Common myeloid progenitor, CD34-positive (primary cell): ENCODE results near the gene GCG.

Source experiments
- CTCF ChIA-PET: fragments of 350-600 bp; sonication (Branson Sonifier 250); formaldehyde crosslinking; loops from one replicate; lab custom pipeline; 2021; ENCODE audit warnings: antibody characterized with exemption; lab: Charles Lee
- POLR2A ChIA-PET: fragments of 350-600 bp; sonication (Branson Sonifier 250); formaldehyde crosslinking; loops from one replicate; lab custom pipeline; 2021; ENCODE audit warnings: antibody characterized with exemption; lab: Charles Lee
- DNase-seq, 3 donors: peaks; one replicate each; pipeline versions ENCODE4 v3.0.0 to v3.0.0-alpha.2; 2013
- H3K27ac ChIP-seq, 2 experiments: 1 replicate in 1 of 2; 2 replicates in 1 of 2; pipeline ENCODE4 v1.7.0; 2013; ENCODE audit warnings: inconsistent platforms in 2 of 2, low read length in 2 of 2, mild to moderate bottlenecking in 2 of 2, low read depth in 1 of 2, moderate library complexity in 1 of 2; ENCODE audit not compliant: severe bottlenecking in 2 of 2, insufficient read depth in 1 of 2, poor library complexity in 1 of 2
- H3K27me3 ChIP-seq, 5 experiments: replicated peaks in 2 of 5; 1 replicate in 3 of 5; 2 replicates in 2 of 5; pipeline versions ENCODE4 v1.6.1 to v1.7.0; 2013; ENCODE audit warnings: low read length in 4 of 5, mild to moderate bottlenecking in 2 of 5, moderate library complexity in 2 of 5, inconsistent platforms in 1 of 5; ENCODE audit not compliant: insufficient read depth in 5 of 5, control insufficient read depth in 4 of 5
- H3K36me3 ChIP-seq, 4 experiments: 1 replicate in 2 of 4; 2 replicates in 2 of 4; pipeline versions ENCODE4 v1.6.1 to v1.7.0; 2013; ENCODE audit warnings: low read length in 3 of 4, control low read depth in 1 of 4, mild to moderate bottlenecking in 1 of 4; ENCODE audit not compliant: control insufficient read depth in 4 of 4, insufficient read depth in 4 of 4
- H3K4me1 ChIP-seq, 4 experiments: 1 replicate in 3 of 4; 2 replicates in 1 of 4; pipeline versions ENCODE4 v1.6.1 to v1.7.1; 2013; ENCODE audit warnings: low read length in 3 of 4, mild to moderate bottlenecking in 3 of 4, control low read depth in 1 of 4, inconsistent platforms in 1 of 4, moderate library complexity in 1 of 4; ENCODE audit not compliant: control insufficient read depth in 4 of 4, insufficient read depth in 4 of 4; ENCODE audit errors: control extremely low read depth in 1 of 4
- H3K4me3 ChIP-seq, 7 experiments: 1 replicate in 4 of 7; 2 replicates in 3 of 7; pipeline versions ENCODE4 v1.5.1 to v1.7.0; 2013; ENCODE audit warnings: mild to moderate bottlenecking in 7 of 7, low read length in 6 of 7, moderate library complexity in 6 of 7, inconsistent platforms in 2 of 7, low read depth in 2 of 7, control low read depth in 1 of 7; ENCODE audit not compliant: insufficient read depth in 4 of 7, control insufficient read depth in 1 of 7; ENCODE audit errors: extremely low read depth in 1 of 7
- H3K9me3 ChIP-seq, 5 experiments: 1 replicate in 4 of 5; 2 replicates in 1 of 5; pipeline versions ENCODE4 v1.6.1 to v1.7.1; 2013; ENCODE audit warnings: low read length in 4 of 5, mild to moderate bottlenecking in 2 of 5, inconsistent platforms in 1 of 5, low read depth in 1 of 5, moderate library complexity in 1 of 5; ENCODE audit not compliant: control insufficient read depth in 4 of 5, insufficient read depth in 2 of 5; ENCODE audit errors: control extremely low read depth in 1 of 5
- WGBS: methylation state at CpG from one replicate; pipeline ENCODE4 v1.1.5; 2013; ENCODE audit not compliant: insufficient coverage; 5-methylcytosine and 5-hydroxymethylcytosine counted together

GCG gene

GRCh38 chr2:162153608-162154224 lies 1.7 kb upstream of the GCG start:
- ChIA-PET POLR2A (no interaction called here), CTCF (interaction anchor here (0.6 to 3.3 kb wide), 12 partner anchors 10 to 153 kb away, joined by 3 to 13 read pairs (median 4); no protein-coding TSS in a partner anchor)
- Histone ChIP-seq H3K36me3 (no peaks in the 10 kb centered on the region), H3K4me3 (peak overlapping the region in 1 of 7 experiments; percentile 25), H3K9me3 (no peaks in the 10 kb centered on the region), H3K27me3 (no peaks in the 10 kb centered on the region), H3K27ac (no peak overlapping the region), H3K4me1 (no peaks in the 10 kb centered on the region)
- WGBS: no CpG with 5 or more reads among the region's 5 CpGs
- DNase-seq: peak; percentile 67 to 83 (median 77)

DNA sequence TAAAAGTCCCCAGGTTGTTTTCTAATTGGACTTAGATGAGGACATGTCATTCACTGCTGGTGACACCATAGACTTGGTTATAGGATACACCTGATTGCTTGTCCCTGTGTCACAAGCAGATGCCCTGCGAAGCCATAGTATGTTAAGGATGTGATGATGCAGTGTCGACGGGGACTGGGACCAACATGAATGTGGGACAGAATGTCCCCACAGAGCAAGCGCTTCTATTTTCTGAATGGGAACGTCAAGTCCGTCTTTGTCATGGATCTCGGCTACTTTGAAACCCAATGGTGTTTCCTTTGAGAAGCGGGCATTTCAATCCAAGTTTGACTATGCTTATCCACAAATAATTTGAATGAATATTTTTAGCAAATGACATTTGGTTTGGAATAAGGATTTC lies 2.1 kb downstream of the GCG start:
- no peak for DNase-seq
- H3K27ac ChIP-seq: no peak overlapping the region
- CTCF ChIA-PET: interaction anchor here (1.7 to 1.8 kb wide), 2 partner anchors 148 to 185 kb away, joined by 3 read pairs; no protein-coding TSS in a partner anchor
- POLR2A ChIA-PET: no interaction called here
- no peaks in the 10 kb centered on the region for H3K4me1 ChIP-seq
- H3K27me3 ChIP-seq: no peaks in the 10 kb centered on the region
- no peak overlapping the region for H3K4me3 ChIP-seq
- no peaks in the 10 kb centered on the region for H3K36me3 ChIP-seq
- 86% methylated on average over 4 of the region's 8 CpGs for WGBS
- no peaks in the 10 kb centered on the region for H3K9me3 ChIP-seq

DNA sequence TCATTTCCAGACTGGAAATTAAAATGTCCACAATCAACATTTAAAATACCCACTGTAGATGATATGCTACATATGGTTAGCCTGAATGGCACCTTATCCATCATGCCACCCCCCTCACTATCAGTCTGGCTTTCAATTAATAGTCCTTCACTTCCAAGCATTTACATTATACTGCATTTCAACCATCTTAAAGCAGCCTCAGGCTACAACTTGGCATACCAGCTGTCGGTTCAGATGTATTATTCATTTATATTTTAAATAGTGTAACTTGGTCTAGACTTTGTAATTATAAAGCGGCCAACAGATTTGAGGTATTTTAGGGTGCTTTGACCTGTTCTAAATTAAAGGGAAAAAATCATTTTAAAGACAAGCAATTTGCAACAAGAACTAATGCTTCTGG lies 2.6 kb downstream of the GCG start:
- DNase-seq: no peak
- no CpG with 5 or more reads among the region's 2 CpGs for WGBS
- CTCF ChIA-PET: interaction anchor here (1.2 to 1.8 kb wide), 4 partner anchors 12 to 185 kb away, joined by 3 read pairs; no protein-coding TSS in a partner anchor
- Histone ChIP-seq H3K4me3 (no peak overlapping the region), H3K9me3 (no peaks in the 10 kb centered on the region), H3K27me3 (no peaks in the 10 kb centered on the region), H3K4me1 (no peaks in the 10 kb centered on the region), H3K36me3 (no peaks in the 10 kb centered on the region), H3K27ac (no peak overlapping the region)
- POLR2A ChIA-PET: no interaction called here

- 100% methylated on average over 2 of the region's 3 CpGs for WGBS
- no peak for DNase-seq
- Histone ChIP-seq H3K36me3 (no peaks in the 10 kb centered on the region), H3K27ac (no peak overlapping the region), H3K9me3 (no peaks in the 10 kb centered on the region), H3K4me1 (no peaks in the 10 kb centered on the region), H3K27me3 (no peaks in the 10 kb centered on the region), H3K4me3 (no peak overlapping the region)
- POLR2A ChIA-PET: no interaction called here
- CTCF ChIA-PET: interaction anchor here (0.8 to 2.2 kb wide), 6 partner anchors 10 to 186 kb away, joined by 3 to 7 read pairs (median 3); no protein-coding TSS in a partner anchor
Measured at GRCh38 chr2:162148956-162149355, 3.1 kb downstream of the GCG start.

GRCh38 chr2:162143969-162144368 lies 8.1 kb downstream of the GCG start:
- Histone ChIP-seq H3K4me1 (no peaks in the 10 kb centered on the region), H3K4me3 (no peak overlapping the region), H3K27ac (no peak overlapping the region), H3K27me3 (no peaks in the 10 kb centered on the region), H3K9me3 (no peaks in the 10 kb centered on the region), H3K36me3 (no peaks in the 10 kb centered on the region)
- ChIA-PET POLR2A (no interaction called here), CTCF (interaction anchor here (3.3 kb wide), 1 partner anchor 11 kb away, joined by 12 read pairs; no protein-coding TSS in a partner anchor)
- no peak for DNase-seq
- 100% methylated on average over 2 of the region's 4 CpGs for WGBS

DNA sequence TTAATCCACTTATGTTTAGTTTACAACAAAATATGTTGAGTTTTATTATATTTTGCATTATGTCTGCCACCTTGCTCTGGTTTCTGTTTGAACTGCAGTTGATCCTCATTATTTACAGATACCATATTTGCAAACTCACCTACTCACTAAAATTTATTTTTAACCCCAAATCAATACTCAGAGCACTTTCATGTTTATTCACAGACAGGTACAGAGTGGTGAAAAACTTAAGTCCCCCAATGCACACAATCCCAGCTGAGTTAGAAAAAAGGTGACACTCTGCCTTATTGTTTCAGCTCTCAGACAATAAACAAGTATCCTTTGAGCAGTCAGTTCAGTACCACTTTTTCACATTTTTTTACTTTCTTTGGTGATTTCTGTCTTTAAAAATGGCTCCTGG lies 13.7 kb downstream of the GCG start:
- Histone ChIP-seq H3K4me3 (no peak overlapping the region), H3K36me3 (no peaks in the 10 kb centered on the region), H3K27ac (no peak overlapping the region), H3K27me3 (no peaks in the 10 kb centered on the region), H3K9me3 (no peaks in the 10 kb centered on the region), H3K4me1 (no peaks in the 10 kb centered on the region)
- no peak for DNase-seq
- CTCF ChIA-PET: interaction anchor here (1.1 kb wide), 1 partner anchor 11 kb away, joined by 3 read pairs; no protein-coding TSS in a partner anchor
- POLR2A ChIA-PET: no interaction called here

DNA sequence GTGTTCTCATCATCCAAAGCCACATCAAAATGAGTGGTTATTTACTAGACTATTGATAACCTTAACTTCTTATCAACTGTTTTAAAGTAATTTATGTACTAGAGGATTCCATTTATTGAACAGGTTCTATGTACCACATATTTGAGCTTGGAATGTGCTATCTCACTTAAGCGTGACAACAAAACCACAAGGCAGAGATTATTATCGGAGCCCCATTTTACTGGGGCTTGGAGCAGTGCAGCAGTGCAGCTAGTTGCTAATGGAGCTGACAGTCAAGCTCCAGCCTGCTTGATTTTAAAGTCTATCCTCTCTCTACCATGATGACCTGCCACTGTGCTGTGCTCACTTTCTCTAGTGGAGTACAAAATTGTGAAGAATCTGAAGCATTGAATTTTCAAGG lies 24.6 kb downstream of the GCG start:
- Histone ChIP-seq H3K36me3 (no peaks in the 10 kb centered on the region), H3K9me3 (no peaks in the 10 kb centered on the region), H3K4me1 (peaks cover 15 to 43% (median 27%) of the 10 kb centered on the region in 4 experiments), H3K27ac (no peak overlapping the region), H3K27me3 (no peaks in the 10 kb centered on the region), H3K4me3 (no peak overlapping the region)
- ChIA-PET POLR2A (no interaction called here), CTCF (interaction anchor here (1.3 to 5.2 kb wide), 5 partner anchors 9 to 540 kb away, joined by 3 to 33 read pairs (median 7); no protein-coding TSS in a partner anchor)
- WGBS: 21% methylated on average over 2 of the region's 2 CpGs
- DNase-seq: peak; percentile 36 to 68 (median 56)
